Adrenal gland (tissue), 12 donors: Measurements from ENCODE around the gene ME1. TPM values are rescaled to one million over a fixed set of nuclear protein-coding genes. Genes with fewer than 3 reads are reported as not detected.
"Not testable (repeated sequence)": the region's sequence is repeated elsewhere in the genome, so short reads cannot be mapped to it uniquely, and the experiment has no call there.

Experiments used
- DNase-seq, 7 donors: peaks; one replicate each; pipeline ENCODE4 v3.0.0-alpha.2; 2019 to 2020
- H3K27ac ChIP-seq, 5 donors: fragments of 200-600 bp; sonication (generic) in 4 of 5; 1 replicate in 3 of 5; 2 replicates in 2 of 5; pipeline versions ENCODE4 v1.5.1 to v1.8.0; 2016 to 2020; ENCODE audit warnings: mild to moderate bottlenecking in 1 of 5
- H3K27me3 ChIP-seq: fragments of 200-600 bp; 2 replicates; pipeline ENCODE4 v1.8.0; 2021
- H3K36me3 ChIP-seq, 2 donors: fragments of 200-600 bp; replicated peaks in 1 of 2; 1 replicate in 1 of 2; 2 replicates in 1 of 2; pipeline versions ENCODE4 v1.5.1 to v1.8.0; 2018 to 2022
- H3K4me1 ChIP-seq, 2 donors: fragments of 200-600 bp; replicated peaks in 1 of 2; 1 replicate in 1 of 2; 2 replicates in 1 of 2; pipeline versions ENCODE4 v1.5.1 to v1.8.0; 2018 to 2021
- H3K4me3 ChIP-seq, 4 donors: fragments of 200-600 bp; sonication (generic) in 3 of 4; one replicate each; pipeline ENCODE4 v1.5.1; 2016 to 2018
- H3K9me3 ChIP-seq, 3 donors: fragments of 200-600 bp; sonication (generic) in 1 of 3; replicated peaks in 1 of 3; 1 replicate in 2 of 3; 2 replicates in 1 of 3; pipeline versions ENCODE4 v1.5.1 to v1.8.0; 2016 to 2021
- POLR2A ChIP-seq, 2 donors: fragments of 450-650 bp; IDR thresholded peaks; one replicate each; pipeline ENCODE4 v1.6.1; 2017; ENCODE audit warnings: antibody characterized with exemption in 2 of 2, mild to moderate bottlenecking in 2 of 2, moderate library complexity in 1 of 2
- WGBS, 4 donors: extraction: QIAGEN DNeasy Blood & Tissue Kit in 2 of 4; methylation state at CpG; one replicate each; pipeline versions ENCODE4 v1.1.5 to v1.1.7; 2013 to 2017; 5-methylcytosine and 5-hydroxymethylcytosine counted together
- intact Hi-C, 2 donors: fragments of 100-400 bp; cut with DNase I; formaldehyde crosslinking; loops; one replicate each; pipeline versions ENCODE4 v1.14.1 to v1.15.0; 2022 to 2023
- polyA plus RNA-seq, 3 donors: library from polyadenylated mRNA; stranded (reverse); fragments of 200-250 nt in 2 of 3; fragments of 350-450 nt in 1 of 3; fragmentation: Illumina TruSeq in 1 of 3; extraction: RNeasy Lipid Tissue Mini Kit (QIAGEN cat#74804) in 1 of 3; gene quantifications; one replicate each; pipeline ENCODE4 v1.2.3, GENCODE V29; 2013 to 2014
- total RNA-seq, 9 donors: library from RNA; depleted of rRNA in 4 of 9; stranded (reverse); fragments of >200 nt in 4 of 9; fragments of 120-200 nt in 1 of 9; fragmentation: NEBNext Ultra II Directional in 1 of 9; extraction: Animal tissue kit (Norgen Biotek cat#: 25700) in 1 of 9; gene quantifications; one replicate each; pipeline versions ENCODE4 v1.1.0 to v1.2.4, GENCODE V29; 2013 to 2023
- TF ChIP-seq, protein P1 (sequence below), 6 experiments: fragments of 450-650 bp in 4 of 6; fragments of 200-600 bp in 2 of 6; sonication (generic) in 1 of 6; IDR thresholded peaks; 1 replicate in 5 of 6; 2 replicates in 1 of 6; pipeline versions ENCODE4 v1.5.1 to v1.8.0; 2016 to 2021; ENCODE audit warnings: antibody characterized with exemption in 6 of 6, mild to moderate bottlenecking in 2 of 6, moderate library complexity in 1 of 6
- donor health status: healthy with polysubstance abuse.
- donor health status: Bipolar disorder and iron deficiency.
- donor health status: DM: yes; HTN: yes; CAD: no.
- donor health status: DM: no; HTN: no; CAD: no.
- donor health status: DM: no; HTN: no; CAD: no.
- donor health status: DM: yes; HTN: yes; CAD: no.

The ME1 gene
- total and polyA plus RNA-seq, 12 donors = 19.9 to 145 (median 64.1) TPM

GRCh38 chr6:83352424-83353061, 78.3 kb downstream of the ME1 start:
- no peaks in the 10 kb centered on the region for H3K4me1 ChIP-seq
- no peak overlapping the region for H3K27ac ChIP-seq
- intact Hi-C loops = no loop called here
- TF ChIP-seq POLR2A (IDR thresholded peaks at IDR 0.05) = no peak
- TF ChIP-seq, protein P1, sequence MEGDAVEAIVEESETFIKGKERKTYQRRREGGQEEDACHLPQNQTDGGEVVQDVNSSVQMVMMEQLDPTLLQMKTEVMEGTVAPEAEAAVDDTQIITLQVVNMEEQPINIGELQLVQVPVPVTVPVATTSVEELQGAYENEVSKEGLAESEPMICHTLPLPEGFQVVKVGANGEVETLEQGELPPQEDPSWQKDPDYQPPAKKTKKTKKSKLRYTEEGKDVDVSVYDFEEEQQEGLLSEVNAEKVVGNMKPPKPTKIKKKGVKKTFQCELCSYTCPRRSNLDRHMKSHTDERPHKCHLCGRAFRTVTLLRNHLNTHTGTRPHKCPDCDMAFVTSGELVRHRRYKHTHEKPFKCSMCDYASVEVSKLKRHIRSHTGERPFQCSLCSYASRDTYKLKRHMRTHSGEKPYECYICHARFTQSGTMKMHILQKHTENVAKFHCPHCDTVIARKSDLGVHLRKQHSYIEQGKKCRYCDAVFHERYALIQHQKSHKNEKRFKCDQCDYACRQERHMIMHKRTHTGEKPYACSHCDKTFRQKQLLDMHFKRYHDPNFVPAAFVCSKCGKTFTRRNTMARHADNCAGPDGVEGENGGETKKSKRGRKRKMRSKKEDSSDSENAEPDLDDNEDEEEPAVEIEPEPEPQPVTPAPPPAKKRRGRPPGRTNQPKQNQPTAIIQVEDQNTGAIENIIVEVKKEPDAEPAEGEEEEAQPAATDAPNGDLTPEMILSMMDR (IDR thresholded peaks at IDR 0.05) = no peak
- DNase-seq = no peak
- H3K9me3 ChIP-seq = no peaks in the 10 kb centered on the region
- no peak overlapping the region for H3K4me3 ChIP-seq
- H3K36me3 ChIP-seq = no peaks in the 10 kb centered on the region
- WGBS, 4 donors = 68 to 77% (median 77%) methylated on average over 3 of the region's 3 CpGs
- no peaks in the 10 kb centered on the region for H3K27me3 ChIP-seq

- Histone ChIP-seq H3K4me1 (no peaks in the 10 kb centered on the region), H3K27ac (no peak overlapping the region), H3K36me3 (peaks cover 0 to 4% of the 10 kb centered on the region in 2 donors), H3K4me3 (no peak overlapping the region), H3K9me3 (no peaks in the 10 kb centered on the region), H3K27me3 (no peaks in the 10 kb centered on the region)
- WGBS, 4 donors = 87 to 92% (median 88%) methylated on average over 3 of the region's 3 CpGs
- no peak for DNase-seq
- no peak for TF ChIP-seq POLR2A (IDR thresholded peaks at IDR 0.05)
- TF ChIP-seq, protein P1 (IDR thresholded peaks at IDR 0.05) = no peak
- intact Hi-C loops = no loop called here
Measured at GRCh38 chr6:83343121-83343520, 87.7 kb downstream of the ME1 start.

DNA sequence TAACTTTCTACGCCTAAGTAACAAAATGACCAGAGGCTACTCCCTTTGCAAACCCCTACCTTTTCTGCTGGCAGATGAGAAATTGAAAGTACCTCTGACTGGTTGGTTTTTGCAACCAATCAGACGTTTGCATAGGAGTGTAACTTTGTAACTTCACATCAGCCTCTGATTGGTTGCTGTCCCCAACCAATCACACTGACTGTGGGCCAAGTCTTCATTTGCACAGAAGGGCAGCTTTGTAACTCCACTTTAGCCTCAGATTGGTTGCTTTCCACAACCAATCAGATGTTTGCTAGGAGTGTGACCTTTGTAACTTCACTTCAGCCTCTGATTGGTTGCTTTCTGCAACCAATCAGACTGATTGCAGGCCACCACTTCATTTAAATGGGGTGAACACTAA, 89.1 kb downstream of the ME1 start:
- Histone ChIP-seq H3K36me3 (peaks cover 0 to 4% of the 10 kb centered on the region in 2 donors), H3K4me3 (no peak overlapping the region), H3K9me3 (no peaks in the 10 kb centered on the region), H3K27ac (no peak overlapping the region), H3K4me1 (no peaks in the 10 kb centered on the region), H3K27me3 (no peaks in the 10 kb centered on the region)
- no peak for TF ChIP-seq POLR2A (IDR thresholded peaks at IDR 0.05)
- TF ChIP-seq, protein P1 (IDR thresholded peaks at IDR 0.05) = no peak
- WGBS, 4 donors = 88 to 91% (median 90%) methylated on average over 2 of the region's 2 CpGs
- no peak for DNase-seq
- intact Hi-C loops = no loop called here

DNA sequence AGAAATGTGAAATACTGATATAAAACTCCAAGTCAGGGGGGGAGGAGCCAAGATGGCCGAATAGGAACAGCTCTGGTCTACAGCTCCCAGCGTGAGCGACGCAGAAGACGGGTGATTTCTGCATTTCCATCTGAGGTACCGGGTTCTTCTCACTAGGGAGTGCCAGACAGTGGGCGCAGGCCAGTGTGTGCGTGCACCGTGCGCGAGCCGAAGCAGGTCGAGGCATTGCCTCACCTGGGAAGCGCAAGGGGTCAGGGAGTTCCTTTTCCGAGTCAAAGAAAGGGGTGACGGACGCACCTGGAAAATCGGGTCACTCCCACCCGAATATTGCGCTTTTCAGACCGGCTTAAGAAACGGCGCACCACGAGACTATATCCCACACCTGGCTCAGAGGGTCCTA, 96.9 kb downstream of the ME1 start:
- 90 to 98% (median 94%) methylated on average over 5 to 16 of the region's 24 CpGs for WGBS, 4 donors
- intact Hi-C loops = not testable (repeated sequence)

GRCh38 chr6:83333500-83333899, 97.4 kb downstream of the ME1 start:
- Histone ChIP-seq H3K9me3 (no peaks in the 10 kb centered on the region), H3K36me3 (no peaks in the 10 kb centered on the region), H3K27ac (no peak overlapping the region), H3K4me3 (no peak overlapping the region), H3K4me1 (no peaks in the 10 kb centered on the region), H3K27me3 (no peaks in the 10 kb centered on the region)
- WGBS, 4 donors = 76 to 81% (median 80%) methylated on average over 2 of the region's 2 CpGs
- TF ChIP-seq POLR2A (IDR thresholded peaks at IDR 0.05) = no peak
- TF ChIP-seq, protein P1 (IDR thresholded peaks at IDR 0.05) = no peak
- intact Hi-C loops = no loop called here
- DNase-seq = no peak

More for the DNA sequence above, 96.9 kb downstream of the ME1 start:
- not testable (repeated sequence) for H3K36me3 ChIP-seq, H3K27ac ChIP-seq, H3K9me3 ChIP-seq, H3K4me1 ChIP-seq, H3K27me3 ChIP-seq, DNase-seq, H3K4me3 ChIP-seq
